Motor neuron (in vitro differentiated cells): Measurements from ENCODE around the gene IRS2. TPM values are rescaled to one million over a fixed set of nuclear protein-coding genes. Genes with fewer than 3 reads are reported as not detected.
"Not testable (repeated sequence)": the region's sequence is repeated elsewhere in the genome, so short reads cannot be mapped to it uniquely, and the experiment has no call there.

Source experiments
- ATAC-seq, 8 experiments: fragments of 200-7000 bp; cut with Tn5 transposase; replicated peaks in 6 of 8; 2 replicates each; pipeline ENCODE4 v1.8.0; 2021; ENCODE audit warnings: mild to moderate bottlenecking in 8 of 8, moderate library complexity in 8 of 8
- H3K27ac ChIP-seq, 2 donors: fragments of 250-450 bp; sonication (Bioruptor Pico); 2 replicates each; pipeline ENCODE4 v1.9.0; 2021; ENCODE audit warnings: antibody characterized with exemption in 2 of 2, mild to moderate bottlenecking in 2 of 2, moderate library complexity in 1 of 2
- H3K4me1 ChIP-seq, 2 donors: fragments of 250-450 bp; sonication (Bioruptor Pico); replicated peaks in 1 of 2; 2 replicates each; pipeline ENCODE4 v1.6.1; 2021; ENCODE audit warnings: antibody characterized with exemption in 2 of 2, mild to moderate bottlenecking in 2 of 2, moderate library complexity in 1 of 2
- H3K4me3 ChIP-seq, 5 donors: fragments of 250-450 bp; sonication (Bioruptor Pico); 2 replicates each; pipeline ENCODE4 v1.9.0; 2021; ENCODE audit warnings: antibody characterized with exemption in 5 of 5, mild to moderate bottlenecking in 5 of 5, moderate library complexity in 4 of 5
- WGBS, 10 experiments: fragments of 450-650 bp; shearing (Covaris generic); methylation state at CpG; one replicate each; pipeline ENCODE4 v1.0.0; 2022; 5-methylcytosine and 5-hydroxymethylcytosine counted together
- in situ Hi-C, 9 experiments: fragments of 400-800 bp; cut with MboI; loops; one replicate each; pipeline ENCODE4 v1.15.0; 2021; ENCODE audit warnings: low sequenced_read_pairs in 9 of 9, low pct_unique_long_range_greater_than_20kb in 2 of 9; ENCODE audit not compliant: unreplicated experiment in 9 of 9
- total RNA-seq, 8 experiments: library from RNA; unstranded; fragments of 300-600 nt; gene quantifications; 2 replicates each; pipeline versions ENCODE4 v1.2.3 to v1.2.4, GENCODE V29; 2022

The IRS2 gene
- total RNA-seq, 8 experiments from 2014 or later, result 0.20 to 13.5 (median 7.7) TPM

DNA sequence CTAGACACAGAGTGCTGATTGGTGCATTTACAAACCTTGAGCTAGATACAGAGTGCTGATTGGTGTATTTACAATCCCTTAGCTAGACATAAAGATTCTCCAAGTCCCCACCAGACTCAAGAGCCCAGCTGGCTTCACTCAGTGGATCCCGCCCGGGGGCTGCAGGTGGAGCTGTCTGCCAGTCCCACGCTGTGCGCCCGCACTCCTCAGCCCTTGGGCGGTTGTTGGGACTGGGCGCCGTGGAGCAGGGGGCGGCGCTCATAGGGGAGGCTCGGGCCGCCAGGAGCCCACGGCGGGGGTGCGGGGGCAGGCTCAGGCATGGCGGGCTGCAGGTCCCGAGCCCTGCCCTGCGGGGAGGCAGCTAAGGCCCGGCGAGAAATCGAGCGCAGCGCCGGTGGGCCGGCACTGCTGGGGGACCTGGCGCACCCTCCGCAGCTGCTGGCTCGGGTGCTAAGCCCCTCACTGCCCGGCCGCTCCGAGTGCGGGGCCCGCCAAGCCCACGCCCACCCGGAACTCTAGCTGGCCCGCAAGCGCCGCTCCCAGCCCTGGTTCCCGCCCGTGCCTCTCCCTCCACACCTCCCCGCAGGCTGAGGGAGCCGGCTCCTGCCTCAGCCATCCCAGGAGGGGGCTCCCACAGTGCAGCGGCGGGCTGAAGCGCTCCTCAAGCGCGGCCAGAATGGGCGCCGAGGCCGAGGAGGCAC, 53.8 kb downstream of the IRS2 start:
- peaks cover 8 to 14% of the 10 kb centered on the region in 2 donors for H3K4me1 ChIP-seq
- 82 to 100% (median 100%) methylated on average over 2 to 3 of the region's 50 CpGs; no CpG with 5 or more reads in 7 of the 10 experiments for WGBS, 10 experiments
- ATAC-seq, H3K27ac ChIP-seq, in situ Hi-C loops, H3K4me3 ChIP-seq: not testable (repeated sequence)

DNA sequence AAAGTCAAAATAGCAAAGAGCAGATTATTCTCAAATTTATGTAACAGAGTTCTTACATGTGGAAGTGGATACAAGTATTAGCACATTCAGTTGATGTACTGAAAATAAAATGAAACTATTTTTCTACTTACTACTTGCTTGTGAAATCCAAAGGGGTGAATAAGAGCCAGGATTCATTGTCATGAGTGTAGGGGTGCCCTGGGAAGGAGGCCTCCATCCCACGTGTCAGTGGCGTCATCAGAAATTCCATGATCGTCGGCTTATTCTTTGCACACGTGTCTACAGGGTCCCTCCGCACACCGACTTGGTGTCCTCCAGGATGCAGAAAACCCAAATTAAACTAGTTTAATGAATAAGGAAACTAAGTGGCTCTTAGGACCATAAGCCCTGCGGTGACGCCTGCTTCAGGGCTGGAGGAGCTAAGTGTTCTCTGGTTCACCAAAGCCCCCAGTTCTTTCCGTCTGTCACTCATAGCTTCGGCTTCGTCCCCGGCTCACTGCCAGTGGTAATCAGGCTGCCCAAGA, 55.5 kb downstream of the IRS2 start:
- no peak for ATAC-seq
- H3K4me1 ChIP-seq, result peaks cover 8 to 11% of the 10 kb centered on the region in 2 donors
- 66 to 100% (median 91%) methylated on average over 2 to 10 of the region's 13 CpGs; no CpG with 5 or more reads in 4 of the 10 experiments for WGBS, 10 experiments
- in situ Hi-C loops, result no loop called here
- H3K27ac ChIP-seq, result no peak overlapping the region
- no peak overlapping the region for H3K4me3 ChIP-seq

DNA sequence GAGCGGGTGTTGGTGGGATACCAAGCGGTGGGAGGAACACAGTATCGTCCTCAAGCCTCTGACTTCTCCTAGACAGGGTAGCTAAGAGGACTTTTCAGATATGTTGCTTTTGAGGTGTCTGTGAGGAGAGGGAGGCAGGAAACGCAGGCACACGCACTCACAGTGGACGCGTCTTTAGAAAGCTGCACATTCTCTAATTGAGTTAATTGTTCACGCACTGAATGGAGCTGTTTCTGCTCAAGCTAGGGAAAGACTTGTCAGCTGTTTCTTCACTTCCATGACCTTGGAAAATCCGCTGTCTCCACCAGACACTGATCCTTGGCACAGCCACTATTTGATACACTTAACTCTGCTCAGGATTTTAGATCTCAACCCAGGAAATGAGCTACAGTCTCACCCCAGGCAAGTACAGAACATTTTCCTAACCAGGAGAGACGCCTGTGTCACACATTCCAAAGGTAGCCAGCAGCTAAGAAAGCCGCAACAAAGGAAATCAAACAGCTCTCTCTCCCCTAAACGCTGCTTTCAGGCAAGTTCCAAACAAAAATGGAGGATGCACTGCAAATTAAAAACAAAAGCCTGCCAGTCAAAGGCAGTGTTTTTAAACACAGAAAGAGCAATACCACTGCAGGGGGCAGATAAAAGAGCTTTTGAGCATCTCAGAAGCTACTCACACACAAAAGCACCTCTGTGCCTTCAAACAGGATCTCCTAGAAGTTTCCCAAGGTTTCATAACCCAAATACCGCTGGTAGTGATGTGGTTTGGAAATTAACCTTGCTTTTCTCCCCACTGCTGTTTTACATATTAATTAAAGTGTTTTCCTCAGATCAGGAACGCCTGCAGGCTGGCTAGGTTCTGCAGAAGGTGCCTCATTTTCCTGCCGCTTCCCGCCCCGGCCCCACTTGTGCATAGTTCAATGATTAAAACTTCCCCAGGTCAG, 57.3 kb downstream of the IRS2 start:
- H3K27ac ChIP-seq, result no peak overlapping the region
- H3K4me1 ChIP-seq, result peaks cover 8 to 17% of the 10 kb centered on the region in 2 donors
- WGBS, 10 experiments, result 20 to 100% (median 59%) methylated on average over 1 to 14 of the region's 17 CpGs
- peak in 5 of 8 experiments; percentile 32 to 56 (median 42) for ATAC-seq
- no peak overlapping the region for H3K4me3 ChIP-seq
- in situ Hi-C loops, result no loop called here

DNA sequence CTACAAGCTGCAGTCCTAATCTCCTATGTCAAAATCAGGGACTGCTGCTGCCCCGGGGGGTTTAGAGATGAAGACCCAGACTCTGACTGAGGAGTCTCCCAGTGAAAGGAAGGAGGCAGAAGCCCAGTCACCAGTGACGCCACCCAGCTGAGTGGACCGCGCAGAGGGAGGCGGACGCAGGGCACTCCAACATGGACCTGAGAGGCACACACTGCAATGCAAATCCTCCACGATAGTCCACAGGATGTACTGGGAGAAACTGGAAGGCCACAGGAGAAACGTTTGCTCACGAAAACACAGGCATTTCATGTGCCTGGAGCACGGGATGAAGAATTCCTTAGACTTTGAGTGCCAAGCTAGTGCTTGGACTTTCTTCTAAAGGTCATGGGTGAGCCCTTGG, 58.3 kb downstream of the IRS2 start:
- in situ Hi-C loops, result no loop called here
- WGBS, 10 experiments, result 30 to 100% (median 80%) methylated on average over 1 to 7 of the region's 10 CpGs; no CpG with 5 or more reads in 3 of the 10 experiments
- no peak for ATAC-seq
- H3K4me3 ChIP-seq, result no peak overlapping the region
- H3K27ac ChIP-seq, result no peak overlapping the region
- peaks cover 14 to 27% of the 10 kb centered on the region in 2 donors for H3K4me1 ChIP-seq

DNA sequence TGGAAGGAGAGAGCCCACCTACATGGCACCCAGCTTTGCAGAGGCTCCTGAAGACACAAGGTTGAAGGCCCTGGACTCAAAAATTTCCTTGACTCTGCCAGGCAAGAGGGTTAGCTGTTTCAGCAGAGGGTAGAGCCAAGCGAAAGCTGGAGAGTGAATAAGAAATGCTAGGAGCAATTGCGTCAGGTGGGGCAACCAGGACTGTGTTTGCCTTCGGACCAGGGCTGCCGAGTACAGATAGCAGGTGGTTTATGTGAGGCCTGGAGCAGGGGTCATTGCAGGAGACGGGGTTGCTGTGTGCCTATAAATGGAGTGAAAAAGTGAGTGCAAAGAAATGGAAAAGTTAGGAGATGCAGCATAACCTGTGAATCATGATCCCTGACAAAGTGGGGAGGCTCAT, 59.1 kb downstream of the IRS2 start:
- 27 to 98% (median 82%) methylated on average over 1 to 5 of the region's 5 CpGs; no CpG with 5 or more reads in 2 of the 10 experiments for WGBS, 10 experiments
- no peak for ATAC-seq
- Histone ChIP-seq H3K4me1 (peaks cover 16 to 35% of the 10 kb centered on the region in 2 donors), H3K27ac (no peak overlapping the region), H3K4me3 (no peak overlapping the region)
- in situ Hi-C loops, result no loop called here

DNA sequence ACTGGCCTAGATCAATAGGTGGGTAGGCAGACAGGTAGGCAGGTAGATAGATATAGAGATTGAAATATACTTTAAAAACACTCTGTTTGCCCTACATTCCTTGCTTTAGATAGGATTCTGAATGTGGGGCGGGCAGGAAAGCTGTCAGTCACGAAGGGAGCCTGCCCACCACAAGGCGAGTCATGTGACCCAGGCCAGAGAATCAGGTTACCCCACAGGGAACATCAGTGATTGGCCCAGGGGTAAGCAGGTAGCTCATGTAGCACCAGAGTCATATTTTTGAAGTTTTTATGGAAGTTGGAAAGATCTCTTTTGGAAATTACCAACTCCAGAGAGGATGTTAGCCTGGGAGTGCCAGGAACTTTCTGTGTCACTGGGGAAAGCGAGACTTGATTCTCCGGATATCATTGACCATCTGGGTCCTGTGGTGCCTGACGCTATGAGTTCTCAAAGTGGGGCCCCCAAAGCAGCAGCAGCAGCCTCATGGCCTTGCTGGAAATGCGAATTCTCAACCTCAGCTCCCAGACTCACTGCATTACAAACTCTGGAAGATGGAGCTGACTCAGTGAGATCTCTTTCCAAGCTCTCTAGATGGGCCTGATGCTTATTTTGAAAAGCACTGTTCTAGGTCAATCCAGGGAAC, 60.3 kb downstream of the IRS2 start:
- Histone ChIP-seq H3K4me1 (peaks cover 16 to 36% of the 10 kb centered on the region in 2 donors), H3K4me3 (no peak overlapping the region), H3K27ac (no peak overlapping the region)
- ATAC-seq, result no peak
- in situ Hi-C loops, result no loop called here
- WGBS, 10 experiments, result 9 to 100% (median 93%) methylated on average over 1 to 5 of the region's 7 CpGs; no CpG with 5 or more reads in 4 of the 10 experiments

DNA sequence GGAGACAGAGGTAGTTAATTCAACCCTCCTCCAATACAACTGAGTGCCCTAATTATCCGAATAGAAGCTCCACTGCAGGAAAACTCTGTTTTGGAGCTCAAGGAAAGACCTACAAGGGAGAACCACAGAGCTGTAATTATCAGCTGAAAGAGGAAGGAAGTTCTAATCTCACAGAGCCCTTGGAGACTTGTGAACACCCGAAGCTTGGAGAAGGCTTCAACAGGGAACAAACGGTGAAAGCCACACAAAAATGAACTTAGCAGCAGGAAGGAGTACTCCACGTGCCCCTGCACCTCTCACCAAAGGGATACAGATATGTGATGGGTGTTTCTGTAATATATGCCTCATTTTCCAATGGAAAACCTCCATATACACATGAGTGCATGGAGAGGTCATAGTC, 61.1 kb downstream of the IRS2 start:
- Histone ChIP-seq H3K27ac (no peak overlapping the region), H3K4me3 (no peak overlapping the region), H3K4me1 (peaks cover 16 to 38% of the 10 kb centered on the region in 2 donors)
- in situ Hi-C loops, result no loop called here
- ATAC-seq, result no peak
- WGBS, 10 experiments, result 13 to 82% (median 73%) methylated on average over 1 to 4 of the region's 4 CpGs; no CpG with 5 or more reads in 3 of the 10 experiments

DNA sequence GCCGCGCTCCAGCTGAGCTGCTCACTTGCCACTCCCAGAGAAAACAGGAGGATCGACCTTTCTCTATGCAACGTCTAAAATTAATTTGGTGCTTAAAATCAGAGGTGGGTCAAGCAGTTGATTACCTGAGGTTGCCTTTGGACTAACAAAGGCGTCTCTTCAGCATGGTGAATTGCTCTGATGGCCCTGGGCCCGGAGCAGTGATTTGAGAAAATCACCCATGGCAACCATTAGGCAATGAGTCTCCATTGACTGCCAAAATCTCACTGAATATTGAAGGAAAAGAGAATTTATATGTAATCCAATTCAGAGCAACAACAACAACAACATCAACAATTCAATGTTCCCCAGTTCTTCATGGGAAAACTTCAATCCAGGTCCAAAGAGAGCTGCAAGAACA, 61.8 kb downstream of the IRS2 start:
- H3K4me1 ChIP-seq, result peaks cover 16 to 37% of the 10 kb centered on the region in 2 donors
- 7 to 100% (median 73%) methylated on average over 1 to 3 of the region's 6 CpGs; no CpG with 5 or more reads in 1 of the 10 experiments for WGBS, 10 experiments
- no peak overlapping the region for H3K4me3 ChIP-seq
- ATAC-seq, result no peak
- in situ Hi-C loops, result no loop called here
- no peak overlapping the region for H3K27ac ChIP-seq

DNA sequence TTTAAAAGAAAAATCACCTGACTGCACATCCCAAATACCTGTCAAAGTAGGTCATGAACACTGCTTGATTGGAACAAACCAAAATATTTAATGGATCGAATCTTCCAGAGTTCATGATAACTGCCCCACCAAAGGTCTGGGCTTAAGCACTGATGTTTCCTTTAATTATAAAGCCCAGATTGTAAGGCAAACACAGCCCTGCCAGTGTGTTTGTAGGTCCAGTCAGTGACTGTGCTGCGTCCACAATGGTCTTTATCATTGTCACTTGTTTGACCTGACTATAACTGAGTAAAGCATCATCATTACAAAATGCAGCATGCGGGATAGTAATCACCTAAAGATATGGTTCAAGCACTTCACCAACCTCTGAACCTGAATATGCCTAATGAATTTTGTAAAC, 63.3 kb downstream of the IRS2 start:
- Histone ChIP-seq H3K27ac (no peak overlapping the region), H3K4me1 (peaks cover 8 to 28% of the 10 kb centered on the region in 2 donors), H3K4me3 (no peak overlapping the region)
- WGBS, 10 experiments, result 25 to 91% (median 68%) methylated on average over 1 to 3 of the region's 3 CpGs; no CpG with 5 or more reads in 4 of the 10 experiments
- peak in 1 of 8 experiments; percentile 25 for ATAC-seq
- in situ Hi-C loops, result no loop called here

DNA sequence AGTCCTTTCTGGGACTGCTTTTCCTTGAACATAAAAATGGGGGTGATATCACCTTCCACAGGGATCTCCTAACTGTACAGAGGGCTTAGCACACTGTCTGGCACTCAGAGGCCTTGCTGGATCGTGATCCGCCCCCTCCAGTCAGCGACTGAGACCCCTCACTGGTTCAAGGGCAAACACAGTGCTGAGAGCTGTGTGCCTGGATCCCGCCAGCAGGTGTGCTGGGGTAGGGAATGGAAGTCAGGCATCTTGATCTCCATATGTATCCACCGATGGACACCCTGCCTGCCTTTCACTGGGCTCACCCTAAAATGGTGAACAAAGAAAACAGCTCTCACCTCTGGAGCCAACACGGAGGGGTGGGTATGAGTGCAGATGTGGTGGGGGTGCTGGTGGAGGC, 64.3 kb downstream of the IRS2 start:
- Histone ChIP-seq H3K4me3 (no peak overlapping the region), H3K4me1 (peaks cover 8 to 28% of the 10 kb centered on the region in 2 donors), H3K27ac (no peak overlapping the region)
- 0 to 85% (median 18%) methylated on average over 1 to 4 of the region's 6 CpGs; no CpG with 5 or more reads in 6 of the 10 experiments for WGBS, 10 experiments
- in situ Hi-C loops, result no loop called here
- no peak for ATAC-seq

DNA sequence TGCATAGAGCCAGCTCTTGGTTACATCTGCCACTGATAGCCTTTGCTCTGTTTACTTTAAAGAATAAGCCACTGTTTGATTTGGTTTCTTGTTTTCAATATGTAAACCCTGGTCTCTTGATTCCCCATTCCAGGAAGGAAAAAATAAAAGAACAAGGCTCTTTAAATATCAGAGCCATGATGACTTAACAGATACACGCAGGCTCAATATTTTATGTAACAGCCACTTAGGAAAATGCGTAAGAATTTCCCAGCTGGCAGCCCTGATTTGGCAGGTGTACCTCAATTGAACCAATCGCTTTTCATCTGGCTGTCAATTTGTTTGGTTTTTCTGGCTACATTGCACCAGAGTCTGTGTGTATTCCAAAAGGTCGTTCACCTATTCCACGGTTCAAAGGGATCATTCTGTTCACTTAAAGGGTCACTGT, 65.6 kb downstream of the IRS2 start:
- in situ Hi-C loops, result no loop called here
- WGBS, 10 experiments, result 25 to 100% (median 83%) methylated on average over 2 to 5 of the region's 5 CpGs
- no peak for ATAC-seq

DNA sequence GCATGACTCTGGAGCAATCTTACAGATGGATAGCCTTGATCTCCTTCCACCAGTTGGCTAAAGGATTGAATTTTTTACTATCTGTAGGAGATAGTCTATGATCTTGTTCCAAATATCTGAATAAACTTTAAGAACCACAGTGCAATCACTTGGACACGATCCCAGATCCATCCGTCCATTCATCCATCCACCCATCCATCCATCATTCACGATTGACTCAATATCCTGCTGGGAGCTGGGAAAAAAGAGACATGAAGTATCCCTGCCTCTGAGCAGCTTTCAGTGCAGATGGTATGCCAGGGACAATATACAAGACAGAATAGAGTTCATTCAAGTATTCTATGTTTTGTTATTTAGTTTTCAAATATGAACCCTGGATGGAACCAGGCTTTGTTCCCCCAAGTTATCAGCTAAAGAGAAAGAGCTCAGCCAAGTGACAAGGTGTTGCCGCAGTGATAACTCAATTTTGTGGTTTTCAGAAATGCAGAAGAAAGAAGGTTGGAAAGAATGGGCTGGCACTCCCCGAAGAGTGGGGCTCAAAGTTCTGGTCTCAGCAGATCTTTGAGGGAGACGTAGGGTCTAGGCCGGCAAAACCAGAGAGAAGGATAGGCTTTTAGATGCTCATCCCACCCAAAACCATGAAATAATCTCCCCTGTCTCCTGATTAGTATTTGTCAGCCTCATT, 66.3 kb downstream of the IRS2 start:
- WGBS, 10 experiments, result 19 to 100% (median 76%) methylated on average over 1 to 7 of the region's 7 CpGs; no CpG with 5 or more reads in 2 of the 10 experiments
- Histone ChIP-seq H3K4me1 (peaks cover 14 to 28% of the 10 kb centered on the region in 2 donors), H3K27ac (no peak overlapping the region), H3K4me3 (no peak overlapping the region)
- in situ Hi-C loops, result no loop called here
- ATAC-seq, result peak in 1 of 8 experiments; percentile 8

More for the DNA sequence above, 65.6 kb downstream of the IRS2 start:
- H3K4me1 ChIP-seq, result peaks cover 13 to 28% of the 10 kb centered on the region in 2 donors
- H3K27ac ChIP-seq, result no peak overlapping the region
- H3K4me3 ChIP-seq, result no peak overlapping the region
